NCI-H524 (cell line): Measurements from ENCODE around the gene NLRP13.

Experiments
- DNase-seq, 2 experiments: peaks; one replicate each; lab custom pipeline; 2025; lab: John Stamatoyannopoulos, UW

NLRP13 gene

GRCh38 chr19:55901369-55902079, 30.6 kb downstream of the NLRP13 start:
- DNase-seq = no peak

DNA sequence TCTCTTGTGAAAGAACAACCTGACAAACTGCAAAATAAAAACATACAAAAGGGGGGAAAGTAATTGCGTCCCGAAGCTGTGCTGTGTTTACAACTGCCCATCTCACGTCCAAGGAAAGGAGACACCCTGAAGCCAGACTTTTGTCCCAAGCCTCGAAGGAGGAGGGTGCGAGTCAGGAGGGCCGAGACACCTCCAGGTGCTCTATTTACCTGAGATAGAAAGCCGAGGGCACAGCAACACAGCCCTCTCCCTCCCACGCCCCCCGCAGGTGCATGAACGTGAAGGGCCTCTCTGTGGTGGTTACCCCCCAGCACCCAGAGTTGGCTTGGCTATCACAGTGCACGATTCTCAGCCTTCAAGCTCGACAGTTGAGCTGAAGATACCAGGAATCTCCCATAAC, 33.2 kb downstream of the NLRP13 start:
- no peak for DNase-seq

- no peak for DNase-seq
These were observed 49.5 kb downstream of the NLRP13 start for GRCh38 chr19:55882626-55883025.

GRCh38 chr19:55877211-55877610, 54.9 kb downstream of the NLRP13 start:
- DNase-seq = no peak

- DNase-seq = no peak
These were observed 61.4 kb downstream of the NLRP13 start for GRCh38 chr19:55870736-55871135.

DNA sequence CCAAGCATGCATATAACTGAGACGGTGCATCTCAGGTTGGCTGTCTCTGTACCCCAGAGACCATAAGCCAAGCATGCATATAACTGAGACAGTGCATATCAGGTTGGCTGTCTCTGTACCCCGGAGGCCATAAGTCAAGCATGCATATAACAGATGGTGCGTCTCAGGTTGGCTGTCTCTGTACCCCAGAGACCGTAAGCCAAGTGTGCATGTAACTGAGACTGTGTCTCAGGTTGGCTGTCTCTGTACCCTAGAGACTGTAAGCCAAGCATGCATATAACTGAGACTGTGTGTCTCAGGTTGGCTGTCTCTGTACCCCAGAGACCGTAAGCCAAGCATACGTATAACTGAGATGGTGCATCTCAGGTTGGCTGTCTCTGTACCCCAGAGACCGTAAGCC, 65.0 kb downstream of the NLRP13 start:
- DNase-seq = no peak

GRCh38 chr19:55866521-55866920, 65.6 kb downstream of the NLRP13 start:
- no peak for DNase-seq

DNA sequence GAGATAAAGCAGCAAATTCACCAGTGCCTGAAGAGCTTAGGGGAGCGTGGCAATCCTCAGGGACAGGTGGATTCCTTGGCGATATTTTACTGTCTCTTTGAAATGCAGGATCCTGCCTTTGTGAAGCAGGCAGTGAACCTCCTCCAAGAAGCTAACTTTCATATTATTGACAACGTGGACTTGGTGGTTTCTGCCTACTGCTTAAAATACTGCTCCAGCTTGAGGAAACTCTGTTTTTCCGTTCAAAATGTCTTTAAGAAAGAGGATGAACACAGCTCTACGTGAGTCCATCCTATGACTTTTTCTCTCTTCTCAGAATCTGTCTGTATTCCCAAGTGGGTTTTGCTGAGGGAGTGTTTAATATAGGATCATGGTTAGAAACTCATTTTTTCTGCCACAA, 73.2 kb downstream of the NLRP13 start:
- DNase-seq = no peak

DNA sequence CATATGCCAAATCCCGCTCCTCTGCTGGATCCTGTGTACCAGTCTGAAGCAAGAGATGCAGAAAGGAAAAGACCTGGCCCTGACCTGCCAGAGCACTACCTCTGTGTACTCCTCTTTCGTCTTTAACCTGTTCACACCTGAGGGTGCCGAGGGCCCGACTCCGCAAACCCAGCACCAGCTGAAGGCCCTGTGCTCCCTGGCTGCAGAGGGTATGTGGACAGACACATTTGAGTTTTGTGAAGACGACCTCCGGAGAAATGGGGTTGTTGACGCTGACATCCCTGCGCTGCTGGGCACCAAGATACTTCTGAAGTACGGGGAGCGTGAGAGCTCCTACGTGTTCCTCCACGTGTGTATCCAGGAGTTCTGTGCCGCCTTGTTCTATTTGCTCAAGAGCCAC, 73.7 kb downstream of the NLRP13 start:
- no peak for DNase-seq

- DNase-seq = no peak
These were observed 74.2 kb downstream of the NLRP13 start for GRCh38 chr19:55857974-55858373.

DNA sequence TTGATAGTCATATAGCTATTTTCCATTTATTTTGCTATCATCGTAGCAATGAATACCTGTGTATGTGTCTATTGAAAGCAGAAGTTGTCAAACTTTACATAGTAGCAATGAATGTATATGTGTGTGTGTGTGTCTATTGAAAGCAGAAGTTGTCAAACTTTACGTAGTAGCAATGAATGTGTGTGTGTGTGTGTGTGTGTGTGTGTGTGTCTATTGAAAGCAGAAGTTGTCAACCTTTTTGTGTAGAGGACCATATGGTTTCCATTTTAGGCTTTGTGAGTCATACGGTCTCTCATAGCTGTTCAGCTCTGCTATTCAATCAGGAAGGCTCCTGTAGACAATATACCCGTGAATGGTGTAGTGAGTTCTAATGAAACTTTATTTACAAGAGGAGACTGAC, 75.0 kb downstream of the NLRP13 start:
- no peak for DNase-seq

- no peak for DNase-seq
These were observed 77.0 kb downstream of the NLRP13 start for GRCh38 chr19:55855160-55855559.
